ENCODE results near the gene COX8A. TPM values are rescaled to one million over a fixed set of nuclear protein-coding genes. Genes with fewer than 3 reads are reported as not detected.
A peak's percentile ranks its signal among the peaks of the same experiment; 100 is the strongest.

COX8A gene
- total and polyA plus RNA-seq, 2 experiments from 2014 or later, result 712 to 1,014 TPM

DNA sequence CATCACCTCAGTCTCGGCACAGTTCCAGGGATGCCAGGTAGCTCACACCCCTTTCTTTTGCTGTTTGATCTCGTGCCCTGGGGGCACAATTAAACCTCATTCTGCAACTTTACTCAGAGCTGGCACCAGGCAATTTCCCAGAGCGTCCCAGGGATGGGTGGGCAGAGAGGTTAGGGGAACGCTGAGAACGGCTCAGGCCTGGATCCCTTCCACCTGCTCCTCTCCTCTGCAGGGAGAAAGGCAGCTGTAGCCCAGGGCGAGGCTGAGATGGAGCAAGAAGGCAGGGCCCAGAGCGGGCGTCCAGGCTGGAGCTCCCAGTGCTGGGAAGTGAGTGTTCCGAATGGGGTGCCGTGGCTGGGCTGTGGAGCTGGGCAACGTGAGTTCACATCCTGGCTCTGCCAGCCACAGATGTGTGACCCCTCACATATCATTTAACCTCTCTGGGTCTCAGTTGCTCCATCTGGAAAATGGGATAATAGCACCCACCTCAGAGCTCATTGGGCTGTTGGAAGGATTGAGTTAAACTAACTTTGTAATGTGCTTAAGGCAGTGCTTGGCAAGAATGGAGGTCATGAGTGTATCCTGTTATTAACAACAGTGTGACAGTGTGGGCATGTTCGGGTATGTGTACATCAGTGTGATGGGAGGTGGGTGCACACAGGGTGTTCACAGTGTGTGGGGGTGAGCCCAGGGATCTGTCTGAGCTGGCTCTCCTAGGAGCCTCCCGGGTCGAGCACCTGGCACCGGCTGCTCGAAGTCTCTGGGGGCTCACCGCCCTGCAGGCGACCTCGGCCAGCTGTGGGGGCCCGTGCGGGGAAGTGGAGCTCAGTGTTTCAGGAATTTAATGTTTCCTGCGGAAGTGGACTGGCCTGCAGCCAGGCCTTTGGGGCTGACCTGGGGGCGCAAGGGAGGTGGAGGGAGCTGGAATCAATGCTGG lies 27.3 kb downstream of the COX8A start:
- peaks cover under 1% of the 10 kb centered on the region for H3K4me1 ChIP-seq (ENCODE audit: low read depth)
- H3K27ac ChIP-seq, result no peak overlapping the region

DNA sequence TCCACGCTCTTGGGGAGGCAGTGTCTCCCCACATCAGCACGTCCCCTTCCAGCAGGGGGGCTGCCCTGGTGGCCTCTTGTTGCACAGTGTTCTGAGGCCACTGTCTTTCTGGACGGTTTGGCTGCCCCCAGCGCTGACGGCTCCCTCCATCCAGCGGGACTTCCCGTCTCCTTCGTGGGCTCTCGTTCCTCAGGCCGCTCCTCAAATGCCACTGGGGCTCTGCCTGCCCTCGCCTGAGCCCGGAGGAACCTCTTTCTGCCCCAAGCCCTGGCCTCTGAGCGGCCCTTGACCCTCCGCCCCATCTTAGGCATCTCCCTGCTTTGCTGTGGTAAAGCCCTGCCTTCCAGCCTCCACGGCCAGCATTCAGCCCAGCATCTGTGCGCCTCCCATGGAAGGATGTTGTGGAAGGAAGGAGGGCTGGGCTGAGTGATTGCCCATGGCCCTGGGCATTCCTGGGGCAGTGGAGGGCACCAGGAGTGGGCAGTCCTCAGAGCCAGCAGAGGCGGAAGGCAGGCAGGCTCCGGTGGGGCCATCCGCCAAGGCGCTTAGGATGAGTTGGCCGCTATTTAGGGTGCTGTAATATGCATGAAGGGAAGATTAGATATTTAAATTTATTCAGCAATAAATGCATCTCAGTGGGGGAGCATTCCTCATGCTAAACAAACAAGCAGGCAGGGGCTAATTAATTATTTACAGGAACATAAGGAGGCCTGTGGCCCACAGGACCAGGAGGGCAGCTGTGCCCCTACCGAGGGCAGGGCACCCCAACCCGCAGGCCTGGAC lies 29.6 kb downstream of the COX8A start:
- DNase-seq (ENCODE audit: low read depth in 1 of 2, low spot score in 1 of 2), result peak in 1 of 2 donors; percentile 36
- Histone ChIP-seq H3K27ac (no peak overlapping the region), H3K27me3 (peaks cover 12% of the 10 kb centered on the region), H3K4me1 (ENCODE audit: low read depth) (peaks cover 4% of the 10 kb centered on the region), H3K36me3 (no peaks in the 10 kb centered on the region), H3K9me3 (ENCODE audit: low read depth) (no peaks in the 10 kb centered on the region), H3K4me3 (no peak overlapping the region)
- TF ChIP-seq, protein P1, sequence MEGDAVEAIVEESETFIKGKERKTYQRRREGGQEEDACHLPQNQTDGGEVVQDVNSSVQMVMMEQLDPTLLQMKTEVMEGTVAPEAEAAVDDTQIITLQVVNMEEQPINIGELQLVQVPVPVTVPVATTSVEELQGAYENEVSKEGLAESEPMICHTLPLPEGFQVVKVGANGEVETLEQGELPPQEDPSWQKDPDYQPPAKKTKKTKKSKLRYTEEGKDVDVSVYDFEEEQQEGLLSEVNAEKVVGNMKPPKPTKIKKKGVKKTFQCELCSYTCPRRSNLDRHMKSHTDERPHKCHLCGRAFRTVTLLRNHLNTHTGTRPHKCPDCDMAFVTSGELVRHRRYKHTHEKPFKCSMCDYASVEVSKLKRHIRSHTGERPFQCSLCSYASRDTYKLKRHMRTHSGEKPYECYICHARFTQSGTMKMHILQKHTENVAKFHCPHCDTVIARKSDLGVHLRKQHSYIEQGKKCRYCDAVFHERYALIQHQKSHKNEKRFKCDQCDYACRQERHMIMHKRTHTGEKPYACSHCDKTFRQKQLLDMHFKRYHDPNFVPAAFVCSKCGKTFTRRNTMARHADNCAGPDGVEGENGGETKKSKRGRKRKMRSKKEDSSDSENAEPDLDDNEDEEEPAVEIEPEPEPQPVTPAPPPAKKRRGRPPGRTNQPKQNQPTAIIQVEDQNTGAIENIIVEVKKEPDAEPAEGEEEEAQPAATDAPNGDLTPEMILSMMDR (IDR thresholded peaks at IDR 0.05; ENCODE audit: low read depth, low read length), result no peak

More for the DNA sequence above, 27.3 kb downstream of the COX8A start:
- peaks cover 11% of the 10 kb centered on the region for H3K27me3 ChIP-seq
- peaks cover 8% of the 10 kb centered on the region for H3K36me3 ChIP-seq
- H3K9me3 ChIP-seq (ENCODE audit: low read depth), result no peaks in the 10 kb centered on the region
- no peak overlapping the region for H3K4me3 ChIP-seq
- TF ChIP-seq, protein P1 (IDR thresholded peaks at IDR 0.05; ENCODE audit: low read depth, low read length), result no peak
- DNase-seq (ENCODE audit: low read depth in 1 of 2, low spot score in 1 of 2), result peak in 1 of 2 donors; percentile 74

DNA sequence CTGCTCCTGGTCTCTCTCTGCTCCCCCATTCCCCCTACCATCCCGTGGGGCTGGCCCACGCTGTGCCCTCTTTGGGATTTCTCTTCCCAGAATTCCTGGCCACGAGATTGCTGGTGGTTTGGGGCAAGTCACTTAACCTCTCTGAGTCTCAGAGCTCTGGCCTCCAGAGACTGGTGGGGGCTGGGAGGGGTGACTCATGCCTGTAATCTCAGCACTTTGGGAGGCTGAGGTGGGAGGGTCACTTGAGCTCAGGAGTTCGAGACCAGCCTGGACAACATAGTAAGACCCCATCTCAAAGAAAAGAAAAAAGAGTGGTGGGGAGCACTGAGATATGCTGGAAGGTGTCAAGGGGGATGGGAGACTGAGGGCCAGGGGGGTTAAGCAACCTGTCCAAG lies 30.2 kb downstream of the COX8A start:
- Histone ChIP-seq H3K27me3 (peaks cover 17% of the 10 kb centered on the region), H3K27ac (no peak overlapping the region), H3K4me3 (no peak overlapping the region), H3K36me3 (no peaks in the 10 kb centered on the region), H3K9me3 (ENCODE audit: low read depth) (no peaks in the 10 kb centered on the region), H3K4me1 (ENCODE audit: low read depth) (peaks cover 4% of the 10 kb centered on the region)
- peak in 1 of 2 donors; percentile 25 for DNase-seq (ENCODE audit: low read depth in 1 of 2, low spot score in 1 of 2)
- TF ChIP-seq, protein P1 (IDR thresholded peaks at IDR 0.05; ENCODE audit: low read depth, low read length), result no peak

DNA sequence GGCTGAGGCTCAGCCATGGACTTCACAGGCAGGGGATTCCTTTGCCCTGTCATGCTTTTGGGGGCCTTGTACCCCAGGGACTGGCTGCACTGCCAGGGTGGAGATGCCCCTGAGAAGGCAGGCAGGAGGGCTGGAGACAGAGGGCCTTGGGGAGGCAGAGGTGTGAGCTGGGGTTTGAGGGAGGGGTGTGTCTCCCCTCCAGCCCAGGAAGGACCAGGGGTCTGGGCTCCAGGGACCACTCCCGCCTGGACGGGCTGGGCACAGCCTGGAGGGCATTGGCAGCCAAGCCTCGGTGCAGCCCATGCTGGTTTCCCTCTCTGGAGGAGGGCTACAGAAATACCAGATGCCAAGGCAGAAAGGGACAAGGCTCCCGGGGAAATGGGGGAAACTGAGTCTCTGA lies 31.3 kb downstream of the COX8A start:
- Histone ChIP-seq H3K4me3 (no peak overlapping the region), H3K36me3 (no peaks in the 10 kb centered on the region), H3K27me3 (peaks cover 17% of the 10 kb centered on the region), H3K9me3 (ENCODE audit: low read depth) (no peaks in the 10 kb centered on the region), H3K4me1 (ENCODE audit: low read depth) (peaks cover 4% of the 10 kb centered on the region), H3K27ac (no peak overlapping the region)
- no peak for DNase-seq (ENCODE audit: low read depth in 1 of 2, low spot score in 1 of 2)
- TF ChIP-seq, protein P1 (IDR thresholded peaks at IDR 0.05; ENCODE audit: low read depth, low read length), result no peak

DNA sequence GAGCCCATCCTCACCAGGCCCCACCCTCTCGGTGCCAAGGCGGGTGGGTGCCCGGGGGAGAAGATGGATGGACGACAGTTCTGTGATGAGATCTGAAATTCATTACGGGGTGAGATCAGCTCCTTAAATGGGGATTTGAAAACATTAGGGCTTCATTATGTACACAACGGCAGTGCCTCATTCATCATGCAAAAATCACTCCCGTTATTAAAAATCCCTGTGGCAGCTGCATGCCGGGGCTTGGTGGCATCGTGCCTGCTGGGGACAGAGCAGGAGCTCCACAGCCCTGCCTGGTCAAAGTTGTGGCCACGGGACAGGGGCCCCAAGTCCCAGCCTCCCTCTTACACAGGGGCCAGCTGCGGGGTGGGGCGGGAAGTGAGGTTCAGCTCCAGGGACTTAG lies 32.0 kb downstream of the COX8A start:
- Histone ChIP-seq H3K4me3 (no peak overlapping the region), H3K4me1 (ENCODE audit: low read depth) (peaks cover 4% of the 10 kb centered on the region), H3K27me3 (peaks cover 17% of the 10 kb centered on the region), H3K27ac (no peak overlapping the region), H3K36me3 (no peaks in the 10 kb centered on the region), H3K9me3 (ENCODE audit: low read depth) (no peaks in the 10 kb centered on the region)
- no peak for DNase-seq (ENCODE audit: low read depth in 1 of 2, low spot score in 1 of 2)
- TF ChIP-seq, protein P1 (IDR thresholded peaks at IDR 0.05; ENCODE audit: low read depth, low read length), result no peak

Measured in cardiac muscle cell (in vitro differentiated cells and primary cell).